ENCODE results near the gene PRKAA1.
"Not testable (repeated sequence)": the region's sequence is repeated elsewhere in the genome, so short reads cannot be mapped to it uniquely, and the experiment has no call there.

PRKAA1 gene

DNA sequence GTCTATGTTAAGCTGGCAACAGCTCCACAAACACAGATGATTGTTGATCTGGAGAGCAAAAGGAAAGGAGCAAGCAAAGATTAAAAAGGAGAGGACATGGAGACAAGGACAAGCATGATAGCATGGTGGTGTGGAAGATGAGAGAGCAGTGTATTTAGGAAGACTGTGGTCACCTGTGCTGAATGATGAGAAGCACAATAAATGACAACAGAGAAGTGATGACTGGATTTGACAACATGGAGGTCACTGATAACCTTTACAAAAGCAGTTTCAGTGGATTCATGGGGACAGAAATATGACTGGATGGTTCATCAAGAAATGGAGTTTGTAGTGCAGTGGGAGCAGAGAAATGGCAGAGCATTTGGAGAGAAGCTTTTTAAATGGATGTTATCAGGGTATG, 62.6 kb downstream of the PRKAA1 start:
- FAIRE-seq (no peak), DNase-seq (ENCODE audit: insufficient read length, low spot score) (no peak)
- TF ChIP-seq TAF1 (IDR thresholded peaks at IDR 0.05; ENCODE audit: low read depth, low read length) (no peak), POLR2AphosphoS5 (IDR thresholded peaks at IDR 0.05; ENCODE audit: low read depth, low read length) (no peak), SPI1 (IDR thresholded peaks at IDR 0.05; ENCODE audit: low read depth, low read length) (no peak), PAX5 (IDR thresholded peaks at IDR 0.05; ENCODE audit: insufficient read depth, low read length, severe bottlenecking) (no peak), POLR2A (IDR thresholded peaks at IDR 0.05; ENCODE audit: low read depth, low read length) (no peak), POU2F2 (IDR thresholded peaks at IDR 0.05; ENCODE audit: low read depth, low read length) (no peak)

DNA sequence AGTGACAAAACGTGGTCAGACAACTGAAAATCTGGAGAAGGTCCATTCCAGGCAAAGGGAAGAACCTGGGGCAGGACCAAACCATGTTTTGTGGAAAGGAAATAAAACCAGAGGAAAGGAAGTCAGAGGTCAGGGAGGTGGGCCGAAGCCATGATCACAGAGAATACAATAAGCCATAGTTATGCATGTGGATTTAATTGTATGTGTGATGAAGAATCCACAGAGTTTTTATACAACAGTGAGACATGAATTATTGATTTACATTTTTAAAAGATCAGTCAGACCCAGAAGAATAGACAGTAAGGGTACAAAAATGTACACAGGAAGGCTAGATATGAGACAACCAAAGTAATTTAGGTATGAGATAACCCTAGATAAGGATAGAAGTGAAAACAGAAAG, 63.2 kb downstream of the PRKAA1 start:
- FAIRE-seq (no peak), DNase-seq (ENCODE audit: insufficient read length, low spot score) (no peak)
- TF ChIP-seq SPI1 (IDR thresholded peaks at IDR 0.05; ENCODE audit: low read depth, low read length), result no peak
- TF ChIP-seq POU2F2 (IDR thresholded peaks at IDR 0.05; ENCODE audit: low read depth, low read length), result no peak
- TF ChIP-seq POLR2AphosphoS5 (IDR thresholded peaks at IDR 0.05; ENCODE audit: low read depth, low read length), result no peak
- TF ChIP-seq PAX5 (IDR thresholded peaks at IDR 0.05; ENCODE audit: insufficient read depth, low read length, severe bottlenecking), result no peak
- TF ChIP-seq TAF1 (IDR thresholded peaks at IDR 0.05; ENCODE audit: low read depth, low read length), result no peak

DNA sequence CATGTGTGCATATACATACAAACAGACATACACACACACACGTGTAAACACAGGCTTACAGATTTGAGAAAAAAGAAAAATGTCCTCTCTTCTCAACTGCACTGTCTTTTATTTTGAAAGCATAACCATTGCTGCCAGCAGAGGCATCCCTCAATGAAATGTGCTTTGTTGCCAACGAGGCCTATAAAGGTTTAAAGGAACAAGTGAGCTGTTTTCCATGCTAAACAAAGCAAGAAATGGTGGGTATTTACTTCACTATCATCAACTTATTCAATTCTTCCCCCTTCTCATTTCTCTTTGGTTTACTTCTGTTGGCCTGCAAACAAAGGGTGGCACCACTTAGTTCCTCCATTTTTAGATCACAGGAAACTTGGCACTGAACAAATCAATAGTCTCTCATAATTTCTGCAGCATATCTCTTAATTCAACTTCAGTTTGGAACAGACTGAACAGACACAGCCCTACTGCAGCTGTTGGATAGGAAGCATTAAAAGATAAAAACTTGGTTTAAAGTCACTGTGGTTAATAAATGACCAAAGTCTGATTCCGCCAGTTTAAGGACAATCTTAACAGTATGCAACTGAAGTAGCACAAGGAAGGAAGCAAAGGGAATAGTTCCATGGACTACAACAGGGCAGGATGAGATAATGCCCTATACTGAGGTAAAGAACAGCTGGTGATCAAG, 64.2 kb downstream of the PRKAA1 start:
- TF ChIP-seq POLR2A (IDR thresholded peaks at IDR 0.05; ENCODE audit: low read depth, low read length) (no peak), TAF1 (IDR thresholded peaks at IDR 0.05; ENCODE audit: low read depth, low read length) (no peak), PAX5 (IDR thresholded peaks at IDR 0.05; ENCODE audit: insufficient read depth, low read length, severe bottlenecking) (no peak), SPI1 (IDR thresholded peaks at IDR 0.05; ENCODE audit: low read depth, low read length) (no peak), POU2F2 (IDR thresholded peaks at IDR 0.05; ENCODE audit: low read depth, low read length) (no peak), POLR2AphosphoS5 (IDR thresholded peaks at IDR 0.05; ENCODE audit: low read depth, low read length) (no peak)
- no peak for FAIRE-seq

DNA sequence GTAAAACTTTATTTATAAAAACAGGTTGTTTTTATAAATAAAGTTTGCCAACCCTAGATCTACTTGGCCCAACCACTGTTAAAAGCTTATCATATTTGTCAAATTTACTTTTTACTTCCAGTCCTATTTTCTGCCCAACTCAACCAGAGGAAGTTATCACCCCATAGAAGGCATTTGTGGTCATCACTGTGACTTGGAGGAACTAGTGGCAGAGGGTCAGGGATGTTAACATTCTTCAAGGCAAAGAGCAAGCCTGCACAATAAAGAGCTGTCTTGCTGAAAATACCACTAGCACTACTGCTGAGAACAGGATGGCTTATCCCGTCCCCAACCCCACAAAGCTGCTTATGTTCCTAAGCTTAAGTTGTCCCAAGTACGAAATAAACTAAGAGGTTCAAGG, 64.7 kb downstream of the PRKAA1 start:
- DNase-seq (ENCODE audit: insufficient read length, low spot score) (no peak), FAIRE-seq (no peak)
- TF ChIP-seq POLR2AphosphoS5 (IDR thresholded peaks at IDR 0.05; ENCODE audit: low read depth, low read length) (no peak), POU2F2 (IDR thresholded peaks at IDR 0.05; ENCODE audit: low read depth, low read length) (no peak), PAX5 (IDR thresholded peaks at IDR 0.05; ENCODE audit: insufficient read depth, low read length, severe bottlenecking) (no peak), SPI1 (IDR thresholded peaks at IDR 0.05; ENCODE audit: low read depth, low read length) (no peak), TAF1 (IDR thresholded peaks at IDR 0.05; ENCODE audit: low read depth, low read length) (no peak), POLR2A (IDR thresholded peaks at IDR 0.05; ENCODE audit: low read depth, low read length) (no peak)

More for the DNA sequence above, 64.2 kb downstream of the PRKAA1 start:
- no peak for DNase-seq (ENCODE audit: insufficient read length, low spot score)

DNA sequence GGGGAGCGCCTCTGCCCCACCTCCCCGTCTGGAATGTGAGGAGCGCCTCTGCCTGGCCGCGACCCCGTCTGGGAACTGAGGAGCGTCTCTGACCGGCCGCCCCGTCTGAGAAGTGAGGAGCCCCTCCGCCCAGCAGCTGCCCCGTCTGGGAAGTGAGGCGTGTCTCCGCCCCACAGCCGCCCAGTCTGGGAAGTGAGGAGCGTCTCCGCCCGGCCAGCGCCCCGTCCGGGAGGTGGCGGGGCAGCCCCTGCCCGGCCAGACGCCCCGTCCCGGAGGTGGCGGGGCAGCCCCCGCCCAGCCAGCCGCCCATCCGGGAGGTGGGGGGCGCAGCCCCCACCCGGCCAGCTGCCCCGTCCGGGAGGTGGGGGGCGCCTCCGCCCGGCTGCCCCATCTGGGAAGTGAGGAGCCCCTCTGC, 75.7 kb downstream of the PRKAA1 start:
- DNase-seq (ENCODE audit: insufficient read length, low spot score); FAIRE-seq: not testable (repeated sequence)

DNA sequence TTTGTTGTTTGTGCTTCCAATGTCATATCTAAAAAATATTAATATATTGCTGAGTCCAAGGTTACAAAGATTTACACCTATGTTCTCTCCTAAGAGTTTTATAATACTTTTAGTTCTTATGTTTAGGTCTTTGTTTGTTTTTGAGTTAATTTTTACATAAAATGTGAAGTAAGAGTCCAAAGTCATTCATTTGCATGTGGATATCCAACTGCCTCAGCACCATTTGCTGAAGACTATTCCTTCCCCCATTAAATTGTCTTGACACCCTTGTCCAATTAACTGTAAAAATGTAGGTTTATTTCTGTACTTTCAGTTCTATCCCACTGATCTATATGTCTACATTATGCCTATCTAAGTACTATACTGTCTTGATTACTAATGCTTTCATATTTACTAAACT, 78.1 kb downstream of the PRKAA1 start:
- no peak for FAIRE-seq
- TF ChIP-seq POLR2A (IDR thresholded peaks at IDR 0.05; ENCODE audit: low read depth, low read length) (no peak), PAX5 (IDR thresholded peaks at IDR 0.05; ENCODE audit: insufficient read depth, low read length, severe bottlenecking) (no peak), POLR2AphosphoS5 (IDR thresholded peaks at IDR 0.05; ENCODE audit: low read depth, low read length) (no peak), POU2F2 (IDR thresholded peaks at IDR 0.05; ENCODE audit: low read depth, low read length) (no peak), TAF1 (IDR thresholded peaks at IDR 0.05; ENCODE audit: low read depth, low read length) (no peak), SPI1 (IDR thresholded peaks at IDR 0.05; ENCODE audit: low read depth, low read length) (no peak)
- no peak for DNase-seq (ENCODE audit: insufficient read length, low spot score)

DNA sequence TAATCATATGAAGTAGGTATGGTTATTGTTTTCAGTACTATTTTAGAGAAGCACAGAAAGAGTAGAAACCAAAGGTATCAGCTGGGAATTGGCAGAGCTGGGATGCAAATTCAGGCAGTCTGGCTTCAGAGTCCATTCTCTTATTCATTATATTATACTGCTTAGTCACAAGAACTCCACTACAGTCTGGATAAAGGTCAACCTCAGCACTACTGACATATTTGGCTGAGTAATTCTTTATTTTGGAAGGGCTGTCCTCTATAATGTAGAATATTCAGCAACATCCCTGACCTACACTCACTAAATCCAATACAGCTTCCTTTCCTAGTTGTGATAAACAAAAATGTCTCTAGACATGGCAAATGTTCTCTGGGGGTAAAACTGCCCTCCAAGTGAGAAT, 80.9 kb downstream of the PRKAA1 start:
- no peak for DNase-seq (ENCODE audit: insufficient read length, low spot score)
- no peak for FAIRE-seq
- TF ChIP-seq SPI1 (IDR thresholded peaks at IDR 0.05; ENCODE audit: low read depth, low read length), result no peak
- TF ChIP-seq PAX5 (IDR thresholded peaks at IDR 0.05; ENCODE audit: insufficient read depth, low read length, severe bottlenecking), result no peak
- no peak for TF ChIP-seq TAF1 (IDR thresholded peaks at IDR 0.05; ENCODE audit: low read depth, low read length)
- no peak for TF ChIP-seq POLR2A (IDR thresholded peaks at IDR 0.05; ENCODE audit: low read depth, low read length)
- no peak for TF ChIP-seq POLR2AphosphoS5 (IDR thresholded peaks at IDR 0.05; ENCODE audit: low read depth, low read length)
- no peak for TF ChIP-seq POU2F2 (IDR thresholded peaks at IDR 0.05; ENCODE audit: low read depth, low read length)

DNA sequence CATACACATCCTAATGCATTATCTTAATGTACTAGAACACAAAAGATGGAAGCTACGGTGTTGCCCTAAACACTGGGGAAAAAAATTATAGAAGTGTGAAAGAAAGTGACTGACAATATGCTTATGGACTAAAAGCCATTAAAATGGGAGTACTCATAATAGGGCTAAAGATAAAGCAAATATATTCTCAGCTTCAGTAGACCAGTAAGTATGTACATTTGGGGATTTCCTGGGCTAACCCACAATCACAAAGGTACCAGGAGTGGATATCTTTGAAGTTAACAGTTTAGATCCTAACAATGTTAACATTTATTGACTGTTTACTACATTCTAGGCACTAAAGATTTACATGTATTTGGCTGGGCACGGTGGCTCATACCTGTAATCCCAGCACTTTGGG, 81.6 kb downstream of the PRKAA1 start:
- DNase-seq (ENCODE audit: insufficient read length, low spot score) (no peak), FAIRE-seq (peak; percentile 20)
- no peak for TF ChIP-seq POLR2AphosphoS5 (IDR thresholded peaks at IDR 0.05; ENCODE audit: low read depth, low read length)
- no peak for TF ChIP-seq PAX5 (IDR thresholded peaks at IDR 0.05; ENCODE audit: insufficient read depth, low read length, severe bottlenecking)
- TF ChIP-seq SPI1 (IDR thresholded peaks at IDR 0.05; ENCODE audit: low read depth, low read length), result no peak
- TF ChIP-seq POU2F2 (IDR thresholded peaks at IDR 0.05; ENCODE audit: low read depth, low read length), result no peak

DNA sequence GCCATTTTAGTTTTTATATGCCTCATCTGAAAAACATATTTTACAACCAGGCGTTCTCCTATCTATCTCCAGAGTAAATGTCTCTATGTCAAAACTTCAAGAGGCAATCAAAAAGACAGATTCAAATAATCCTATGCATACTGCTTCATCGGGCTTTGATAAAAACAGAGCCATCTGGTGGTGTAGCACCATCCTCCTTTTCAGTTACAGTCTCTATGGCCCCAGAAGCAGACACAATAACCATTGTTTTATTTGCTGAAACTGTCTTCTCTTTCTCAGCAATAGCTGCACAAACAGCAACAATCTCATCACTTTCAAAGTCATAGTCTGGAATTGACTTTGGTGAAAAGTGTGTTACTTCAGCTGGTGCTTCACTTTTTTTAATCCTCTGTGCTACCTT, 82.2 kb downstream of the PRKAA1 start:
- no peak for TF ChIP-seq PAX5 (IDR thresholded peaks at IDR 0.05; ENCODE audit: insufficient read depth, low read length, severe bottlenecking)
- TF ChIP-seq SPI1 (IDR thresholded peaks at IDR 0.05; ENCODE audit: low read depth, low read length), result no peak
- no peak for TF ChIP-seq POLR2A (IDR thresholded peaks at IDR 0.05; ENCODE audit: low read depth, low read length)
- TF ChIP-seq POLR2AphosphoS5 (IDR thresholded peaks at IDR 0.05; ENCODE audit: low read depth, low read length), result no peak
- no peak for FAIRE-seq

DNA sequence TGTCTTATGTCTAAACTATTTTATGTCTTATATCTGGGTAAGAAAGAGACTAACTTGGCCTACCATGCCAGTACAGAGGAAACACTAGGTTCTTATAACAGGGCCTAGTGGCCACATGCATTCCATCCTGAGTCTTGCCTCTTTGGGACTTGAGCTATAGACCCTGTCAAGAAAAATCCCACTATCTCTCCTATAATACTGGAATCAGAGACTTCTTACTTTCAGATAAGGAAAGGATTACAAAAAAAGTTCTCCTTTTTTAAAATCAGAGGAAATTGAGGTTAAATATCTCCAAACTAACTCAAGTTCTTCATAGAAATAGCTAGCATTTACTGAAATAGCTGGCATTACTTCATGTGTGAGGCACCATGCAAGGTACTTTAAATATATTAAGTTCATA, 84.2 kb downstream of the PRKAA1 start:
- TF ChIP-seq POLR2AphosphoS5 (IDR thresholded peaks at IDR 0.05; ENCODE audit: low read depth, low read length), result no peak
- no peak for TF ChIP-seq PAX5 (IDR thresholded peaks at IDR 0.05; ENCODE audit: insufficient read depth, low read length, severe bottlenecking)
- TF ChIP-seq SPI1 (IDR thresholded peaks at IDR 0.05; ENCODE audit: low read depth, low read length), result no peak
- TF ChIP-seq POLR2A (IDR thresholded peaks at IDR 0.05; ENCODE audit: low read depth, low read length), result no peak
- no peak for TF ChIP-seq TAF1 (IDR thresholded peaks at IDR 0.05; ENCODE audit: low read depth, low read length)
- TF ChIP-seq POU2F2 (IDR thresholded peaks at IDR 0.05; ENCODE audit: low read depth, low read length), result no peak
- no peak for FAIRE-seq
- DNase-seq (ENCODE audit: insufficient read length, low spot score), result no peak

More for the DNA sequence above, 82.2 kb downstream of the PRKAA1 start:
- DNase-seq (ENCODE audit: insufficient read length, low spot score), result no peak

DNA sequence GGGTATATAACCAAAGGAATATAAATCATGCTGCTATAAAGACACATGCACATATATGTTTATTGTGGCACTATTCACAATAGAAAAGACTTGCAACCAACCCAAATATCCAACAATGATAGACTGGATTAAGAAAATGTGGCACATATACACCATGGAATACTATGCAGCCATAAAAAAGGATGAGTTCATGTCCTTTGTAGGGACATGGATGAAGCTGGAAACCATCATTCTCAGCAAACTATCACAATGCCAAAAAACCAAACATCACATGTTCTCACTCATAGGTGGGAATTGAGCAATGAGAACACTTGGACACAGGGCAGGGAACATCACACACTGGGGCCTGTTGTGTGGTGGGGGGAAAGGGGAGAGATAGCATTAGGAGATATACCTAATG, 87.6 kb downstream of the PRKAA1 start:
- not testable (repeated sequence) for FAIRE-seq; DNase-seq (ENCODE audit: insufficient read length, low spot score)
